ENCODE results near the gene CLIC4.

The CLIC4 gene

DNA sequence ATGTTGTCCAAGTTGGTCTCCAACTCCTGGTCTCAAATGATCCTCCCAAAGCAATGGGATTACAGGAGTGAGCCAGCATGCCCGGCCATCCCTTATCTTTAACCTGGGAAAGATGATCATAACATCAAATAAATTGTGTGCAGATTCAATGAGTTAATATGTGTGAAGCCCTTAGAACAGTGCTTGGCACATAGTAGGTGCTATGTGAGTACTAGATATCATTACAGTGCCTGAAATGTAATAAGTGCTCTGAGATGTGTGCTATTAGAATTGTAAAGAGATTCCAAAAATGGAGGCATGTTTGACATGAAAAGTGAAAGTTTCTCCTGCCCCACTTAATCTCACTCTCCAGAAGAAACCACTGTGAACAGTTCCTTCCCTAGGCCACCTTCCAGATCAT, 113.0 kb downstream of the CLIC4 start:
- no peak for DNase-seq (ENCODE audit: low spot score)

DNA sequence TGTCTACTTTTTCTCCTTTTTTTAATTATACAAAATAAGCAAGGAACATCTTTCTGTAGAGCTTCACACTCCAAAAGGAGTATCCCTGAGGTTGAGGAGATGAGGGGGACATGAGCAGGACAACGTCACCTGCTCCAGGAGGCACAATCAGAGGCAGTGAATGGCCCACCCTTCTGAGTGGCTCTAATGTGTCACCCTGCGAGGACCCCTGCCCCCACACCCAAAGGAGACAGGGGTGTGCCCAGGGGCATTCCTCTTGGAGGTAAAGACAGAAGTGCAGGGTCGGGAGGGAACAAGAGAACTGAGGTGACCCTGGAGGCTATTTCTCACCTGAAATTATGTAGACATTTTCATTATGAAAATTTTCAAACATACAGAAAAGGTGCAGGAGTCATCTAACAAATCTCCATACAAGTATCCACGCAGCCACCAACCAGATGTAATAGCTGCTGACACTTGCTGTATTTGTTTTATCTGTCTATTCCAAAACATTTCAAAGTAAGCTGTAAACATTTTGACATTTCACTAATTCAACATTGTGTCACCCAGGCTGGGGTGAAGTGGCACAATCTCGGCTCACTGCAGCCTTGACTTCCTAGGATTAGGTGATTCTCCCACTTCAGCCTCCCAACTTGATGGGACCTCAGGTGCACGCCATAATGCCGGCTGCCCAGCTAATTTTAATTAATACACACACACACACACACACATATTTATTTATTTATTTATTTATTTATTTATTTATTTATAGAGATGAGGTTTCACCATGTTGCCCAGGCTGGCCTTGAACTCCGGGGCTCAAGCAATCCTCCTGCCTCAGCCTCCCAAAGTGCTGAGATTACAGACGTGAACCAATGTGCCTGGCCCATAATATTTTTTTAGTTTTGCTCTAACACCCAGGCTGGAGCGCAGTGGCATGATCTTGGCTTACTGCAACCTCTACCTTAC, 114.1 kb downstream of the CLIC4 start:
- DNase-seq (ENCODE audit: low spot score): no peak

DNA sequence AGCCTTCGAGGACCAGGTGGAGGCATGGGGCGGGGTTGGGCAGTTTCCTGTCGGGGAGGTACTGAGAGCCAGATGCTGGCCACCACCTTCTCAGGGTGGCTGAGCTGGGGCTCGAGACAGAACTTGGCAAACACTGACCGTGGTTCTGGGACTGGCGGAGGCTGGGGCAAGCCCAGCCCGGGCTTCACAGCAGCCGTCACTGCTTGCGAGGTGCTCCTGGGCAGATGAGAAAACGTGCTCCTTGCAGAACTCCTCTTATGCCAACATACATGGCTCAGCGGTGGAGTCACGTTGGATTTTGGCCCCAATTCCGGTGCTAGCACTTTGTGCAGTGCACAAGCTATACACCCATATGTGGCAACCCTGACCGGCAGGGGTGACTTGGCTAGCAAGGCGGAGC, 115.6 kb downstream of the CLIC4 start:
- no peak for DNase-seq (ENCODE audit: low spot score)

DNA sequence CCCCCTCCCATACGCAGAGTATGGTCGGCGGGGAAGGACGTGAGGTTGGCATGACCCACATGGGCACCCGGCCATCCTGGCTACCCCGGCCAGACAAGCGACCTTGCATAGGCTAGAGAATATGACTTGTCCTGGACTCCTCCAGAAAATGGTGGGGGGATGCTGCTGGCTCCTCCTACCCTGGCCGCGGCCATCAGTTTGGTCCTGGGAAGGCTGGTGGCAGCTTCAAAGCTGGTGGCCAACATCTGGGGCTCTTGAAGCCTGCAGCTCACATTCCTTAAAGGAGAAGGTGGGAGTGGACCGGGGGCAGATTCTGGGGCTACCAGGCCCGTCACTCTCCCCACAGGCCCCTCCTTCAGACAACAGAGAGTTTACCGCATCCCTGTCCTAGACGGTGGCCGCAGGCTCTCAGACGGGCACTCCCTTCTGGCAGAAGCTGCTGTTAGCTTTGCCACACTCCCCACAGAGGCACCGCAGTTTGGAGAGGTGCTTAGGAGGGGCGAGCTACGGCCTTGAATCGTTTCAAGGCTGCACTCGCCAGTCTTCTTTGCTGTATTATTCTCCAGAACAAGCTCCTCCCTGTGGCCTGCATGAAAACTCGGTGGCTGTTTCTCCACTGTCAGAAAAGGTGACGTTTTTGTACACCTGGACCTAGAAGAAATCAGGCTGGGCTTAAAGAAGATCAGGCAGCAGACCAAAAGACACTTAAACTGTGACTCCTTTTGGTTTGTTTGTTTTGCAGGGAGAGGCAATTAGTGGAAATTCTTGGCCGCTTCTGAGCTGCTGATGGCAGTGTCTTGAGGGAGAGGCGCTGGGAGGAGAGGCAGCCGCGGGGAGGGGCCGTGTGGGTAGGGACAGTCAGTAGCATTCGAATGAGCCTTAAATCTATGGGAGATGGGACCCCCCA, 116.8 kb downstream of the CLIC4 start:
- DNase-seq (ENCODE audit: low spot score): no peak

DNA sequence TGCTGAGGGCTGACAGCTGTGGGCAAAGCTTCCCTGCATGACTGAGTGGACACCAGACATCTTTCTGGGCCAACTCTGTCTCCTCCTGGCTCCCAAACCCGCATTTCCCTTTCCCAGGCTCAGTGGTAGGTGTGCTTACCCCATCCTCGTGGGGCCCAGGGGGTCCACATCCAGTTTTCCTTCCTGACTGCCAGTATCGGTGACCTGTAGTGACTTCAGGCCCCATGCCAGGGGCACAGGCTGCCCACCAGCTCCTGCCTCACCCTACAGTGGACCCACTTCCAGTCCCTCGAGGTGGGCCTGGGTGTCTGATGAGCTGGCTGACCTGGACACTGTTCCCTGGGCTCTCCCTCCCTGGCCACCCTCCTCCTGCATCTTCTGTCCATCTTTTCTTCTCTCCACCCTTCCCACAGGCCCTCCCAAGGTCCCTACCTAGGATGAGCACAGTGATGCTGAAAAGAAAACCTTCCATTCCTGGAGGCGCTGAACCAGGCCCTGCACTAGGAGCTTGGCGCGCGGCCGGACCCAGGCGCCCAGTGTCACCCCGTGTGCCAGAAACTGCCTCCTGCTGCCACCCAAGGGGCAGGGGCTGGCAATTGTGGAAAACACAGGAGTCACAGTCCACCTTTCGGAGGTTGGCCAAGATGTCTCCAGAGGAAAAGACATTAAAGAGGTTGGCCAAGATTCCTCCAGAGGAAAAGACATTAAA, 117.7 kb downstream of the CLIC4 start:
- no peak for DNase-seq (ENCODE audit: low spot score)

DNA sequence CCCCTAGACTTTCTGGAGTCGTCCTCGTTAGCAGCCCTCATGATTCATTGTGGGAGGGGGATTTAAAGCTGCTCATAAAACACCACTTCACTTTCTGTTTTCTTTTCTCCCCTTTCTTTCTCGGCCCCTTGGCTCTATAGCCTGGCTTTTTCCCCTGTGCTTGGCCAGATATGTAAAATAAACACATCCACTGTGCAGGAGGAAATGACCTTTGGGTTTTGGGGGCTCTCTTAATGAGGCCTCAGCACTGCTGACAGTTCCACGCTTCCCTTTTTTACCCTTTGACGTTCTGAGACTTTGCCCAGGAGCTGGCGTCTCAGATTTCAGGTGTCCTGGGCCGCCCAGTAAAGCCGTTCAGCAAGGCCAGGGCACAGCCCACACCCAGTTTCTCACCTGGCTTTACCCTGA, 119.1 kb downstream of the CLIC4 start:
- no peak for DNase-seq (ENCODE audit: low spot score)

DNA sequence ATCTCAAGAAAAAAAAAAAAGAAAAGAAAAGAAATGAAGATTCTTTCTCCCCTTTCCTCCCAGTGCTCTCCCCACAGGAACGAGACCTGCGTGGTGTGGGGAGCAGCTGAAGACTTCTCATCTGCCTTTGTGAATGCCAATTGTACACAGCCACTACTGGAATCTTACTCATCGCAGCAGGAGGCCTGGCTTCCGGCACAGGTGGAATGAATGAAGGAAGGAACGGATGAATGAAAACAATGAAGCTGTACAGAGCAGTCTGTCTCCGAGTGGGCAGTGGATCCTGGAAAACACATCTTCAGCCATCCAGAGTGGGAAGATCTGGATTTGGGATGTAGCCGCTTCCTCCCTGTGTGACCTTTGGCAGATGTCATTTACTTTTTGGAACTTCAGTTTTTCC, 119.9 kb downstream of the CLIC4 start:
- DNase-seq (ENCODE audit: low spot score): no peak

DNA sequence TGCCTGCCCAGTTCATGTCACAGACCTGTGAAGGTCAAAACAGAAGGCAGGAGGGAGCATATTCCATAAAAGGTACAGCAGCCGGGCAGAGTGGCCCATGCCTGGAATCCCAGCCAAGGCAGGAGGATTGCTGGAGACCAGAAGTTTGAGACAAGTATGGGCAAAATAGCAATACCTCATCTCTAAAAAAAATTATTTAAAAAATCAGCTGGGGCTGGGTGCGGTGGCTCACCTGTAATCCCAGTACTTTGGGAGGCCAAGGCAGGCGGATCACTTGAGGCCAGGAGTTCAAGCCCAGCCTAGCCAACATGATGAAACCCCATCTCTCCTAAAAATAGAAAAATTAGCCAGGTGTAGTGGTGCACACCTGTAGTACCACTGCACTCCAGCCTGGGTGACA, 120.3 kb downstream of the CLIC4 start:
- DNase-seq (ENCODE audit: low spot score): no peak

DNA sequence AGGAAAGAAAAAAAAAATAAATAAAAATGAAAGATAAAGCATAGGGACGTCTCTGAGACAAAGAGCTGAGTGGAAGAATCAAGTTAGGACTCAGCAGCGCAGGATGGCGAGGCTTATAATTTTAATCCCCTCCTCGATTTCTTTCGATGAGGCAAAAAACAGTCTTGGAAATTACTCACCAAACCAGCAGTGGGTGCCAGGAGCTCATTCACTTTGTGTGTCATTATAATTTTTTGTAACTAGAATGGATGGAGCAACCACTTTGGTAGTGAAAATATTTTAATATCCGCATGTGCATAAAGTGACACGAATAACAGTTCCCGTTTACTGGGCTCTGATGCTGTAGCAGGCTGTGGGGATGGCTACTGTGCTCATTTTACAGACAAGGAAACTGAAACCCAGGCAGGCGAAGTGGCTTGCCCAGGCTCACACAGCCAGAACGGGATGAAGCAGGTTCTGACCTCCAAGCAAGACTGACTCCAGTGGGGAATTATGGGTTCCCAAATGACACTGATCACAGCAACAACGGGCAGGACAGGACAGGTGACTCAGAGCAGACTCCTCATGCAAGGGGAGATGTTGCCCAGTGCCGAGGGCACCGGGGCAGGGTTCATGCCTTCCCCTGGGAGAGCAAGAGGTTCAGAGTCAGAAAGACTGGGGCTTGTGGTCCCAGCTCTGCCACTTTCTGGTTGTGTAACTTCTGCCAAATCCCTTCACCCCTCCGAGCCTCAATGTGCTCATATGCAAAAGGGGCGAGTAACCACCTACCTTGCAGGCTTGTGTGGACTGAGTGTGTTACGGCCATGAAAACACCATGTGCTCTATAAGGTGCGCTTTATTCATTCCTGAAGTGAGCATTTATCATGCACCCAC, 121.2 kb downstream of the CLIC4 start:
- no peak for DNase-seq (ENCODE audit: low spot score)

DNA sequence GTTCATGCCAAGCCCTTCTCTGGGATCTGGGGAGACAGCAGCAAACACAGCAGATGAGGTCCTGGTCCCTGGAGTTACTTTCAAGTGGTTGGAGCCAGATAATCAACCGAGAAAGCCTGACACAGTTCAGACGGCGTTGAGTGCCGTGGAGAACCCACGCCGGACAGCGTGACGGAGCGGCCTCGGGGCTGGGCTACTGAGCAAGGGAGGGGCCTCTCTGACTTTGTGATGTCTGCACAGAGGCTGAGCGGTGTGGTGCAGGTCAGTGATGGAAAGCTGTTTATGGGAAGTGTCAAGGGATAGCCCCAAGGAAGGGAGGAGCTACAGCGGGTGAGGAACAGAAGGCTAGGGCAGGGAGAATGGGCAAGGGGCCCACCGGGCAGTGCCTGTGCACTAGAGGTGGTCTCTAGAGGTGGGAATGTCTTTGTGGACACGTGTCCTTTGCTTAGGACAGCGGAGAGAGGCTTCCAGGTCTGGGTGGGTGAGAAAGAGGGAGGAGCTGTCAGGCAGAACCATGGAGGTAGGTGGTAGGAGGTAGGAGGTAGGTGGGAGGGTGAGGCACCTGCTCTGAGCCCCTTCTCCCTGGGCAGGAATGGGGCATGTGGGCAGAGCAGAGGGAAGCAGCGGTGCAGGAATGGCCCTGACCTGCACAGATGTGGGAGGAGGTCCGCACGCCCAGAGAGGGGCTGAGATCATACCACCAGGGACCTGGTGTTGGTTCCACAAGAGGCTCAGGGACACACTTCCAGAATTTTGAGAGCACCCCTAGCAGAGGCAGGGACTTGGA, 122.0 kb downstream of the CLIC4 start:
- DNase-seq (ENCODE audit: low spot score): no peak

DNA sequence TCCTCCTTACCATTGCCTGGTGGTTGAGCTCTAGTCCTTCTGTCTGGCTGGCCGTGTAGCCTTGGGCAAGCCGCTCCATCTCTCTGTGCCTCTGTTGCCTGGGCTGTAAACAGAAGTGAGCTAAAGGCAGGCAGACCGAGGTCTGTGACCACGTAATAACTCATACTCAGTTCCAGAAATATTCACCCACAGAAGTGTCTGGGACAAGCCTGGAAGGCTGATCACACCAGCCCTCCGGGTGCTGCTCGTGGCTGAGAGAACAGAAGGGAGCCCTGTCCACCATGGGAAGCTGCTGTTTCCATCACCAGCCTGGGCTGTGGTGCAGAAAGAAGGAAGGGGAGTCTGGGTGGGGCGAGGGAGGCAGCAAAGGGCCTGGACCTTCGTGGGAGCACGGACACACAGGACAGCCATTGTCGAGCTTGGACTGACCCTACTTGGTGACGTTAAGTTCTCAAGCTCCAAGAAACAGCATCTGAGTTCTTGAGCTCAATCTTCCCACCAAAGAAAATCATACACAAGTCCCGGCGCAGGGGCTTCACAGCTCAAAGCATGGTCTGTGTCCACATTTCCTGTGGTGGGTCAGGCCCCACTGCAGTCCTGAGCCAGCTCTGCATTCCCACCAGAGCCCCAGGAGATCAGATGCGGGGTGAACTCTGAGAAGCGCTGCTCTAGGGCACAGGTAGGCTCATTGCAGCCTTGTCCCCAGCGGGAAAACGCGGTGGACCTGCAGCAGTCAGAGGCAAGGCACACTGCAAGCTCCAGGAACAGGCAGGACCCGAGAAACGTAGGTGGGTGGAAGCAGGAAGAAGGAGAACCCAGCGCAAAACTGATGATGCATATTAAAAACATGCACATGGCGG, 123.0 kb downstream of the CLIC4 start:
- DNase-seq (ENCODE audit: low spot score): no peak

DNA sequence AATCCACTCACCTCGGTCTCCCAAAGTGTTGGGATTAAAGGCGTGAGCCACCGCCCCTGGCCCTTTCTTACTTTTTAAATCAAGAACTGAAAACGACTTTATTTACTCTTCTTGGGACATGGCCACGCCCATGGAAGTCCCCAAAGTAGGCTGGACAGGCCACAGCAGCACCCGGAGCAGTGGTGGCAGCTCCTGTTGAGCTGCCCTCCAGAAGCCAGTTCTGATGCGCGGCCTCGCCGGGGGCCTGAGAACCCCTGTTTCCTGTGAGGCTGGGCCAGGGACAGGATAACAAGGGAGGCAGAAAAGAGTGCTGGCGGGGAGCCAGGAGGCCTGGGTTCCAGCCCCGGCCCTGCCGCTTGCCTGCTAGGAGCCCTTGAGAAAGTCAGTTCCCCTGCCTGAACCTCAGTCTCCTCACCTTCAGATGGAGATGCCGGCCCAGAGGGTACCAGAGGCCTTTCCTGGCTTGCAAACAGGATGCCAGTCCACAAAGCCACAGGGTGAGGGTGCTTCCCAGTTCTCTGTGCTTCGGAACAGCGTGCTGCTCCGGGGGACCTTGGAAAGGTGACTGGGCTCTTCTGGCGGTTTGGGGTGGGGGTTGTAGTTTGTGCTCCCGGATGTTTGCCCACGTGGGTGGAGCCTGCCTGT, 125.4 kb downstream of the CLIC4 start:
- DNase-seq (ENCODE audit: low spot score): no peak

DNA sequence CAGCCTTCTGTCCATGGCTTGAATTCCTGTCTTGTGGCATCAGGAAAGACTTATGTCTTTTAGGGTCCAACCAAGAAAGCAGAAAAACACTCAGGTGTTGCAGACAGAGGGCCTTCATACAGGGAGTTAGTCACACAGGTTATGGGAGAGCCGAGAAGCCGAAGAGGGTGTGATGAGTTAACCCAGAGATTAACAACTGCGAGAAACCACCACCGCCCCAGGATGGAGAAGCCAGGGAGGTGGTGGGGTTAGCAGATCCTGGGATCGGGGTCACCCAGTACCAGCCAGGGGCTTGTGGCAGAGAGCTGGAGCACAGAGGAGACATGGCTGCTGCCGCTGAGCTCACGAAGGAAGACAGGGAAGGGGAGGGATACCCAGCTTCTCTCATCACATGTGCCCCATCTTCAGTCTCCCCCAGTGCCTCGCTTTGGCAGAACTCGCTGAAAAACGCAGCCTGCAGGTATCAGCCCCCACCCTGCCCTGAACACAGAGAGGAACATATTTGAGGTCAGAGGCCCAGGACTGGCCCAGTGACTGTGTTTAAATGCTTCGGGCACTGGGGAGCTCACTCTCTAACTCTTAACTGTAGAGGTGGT, 126.2 kb downstream of the CLIC4 start:
- no peak for DNase-seq (ENCODE audit: low spot score)

DNA sequence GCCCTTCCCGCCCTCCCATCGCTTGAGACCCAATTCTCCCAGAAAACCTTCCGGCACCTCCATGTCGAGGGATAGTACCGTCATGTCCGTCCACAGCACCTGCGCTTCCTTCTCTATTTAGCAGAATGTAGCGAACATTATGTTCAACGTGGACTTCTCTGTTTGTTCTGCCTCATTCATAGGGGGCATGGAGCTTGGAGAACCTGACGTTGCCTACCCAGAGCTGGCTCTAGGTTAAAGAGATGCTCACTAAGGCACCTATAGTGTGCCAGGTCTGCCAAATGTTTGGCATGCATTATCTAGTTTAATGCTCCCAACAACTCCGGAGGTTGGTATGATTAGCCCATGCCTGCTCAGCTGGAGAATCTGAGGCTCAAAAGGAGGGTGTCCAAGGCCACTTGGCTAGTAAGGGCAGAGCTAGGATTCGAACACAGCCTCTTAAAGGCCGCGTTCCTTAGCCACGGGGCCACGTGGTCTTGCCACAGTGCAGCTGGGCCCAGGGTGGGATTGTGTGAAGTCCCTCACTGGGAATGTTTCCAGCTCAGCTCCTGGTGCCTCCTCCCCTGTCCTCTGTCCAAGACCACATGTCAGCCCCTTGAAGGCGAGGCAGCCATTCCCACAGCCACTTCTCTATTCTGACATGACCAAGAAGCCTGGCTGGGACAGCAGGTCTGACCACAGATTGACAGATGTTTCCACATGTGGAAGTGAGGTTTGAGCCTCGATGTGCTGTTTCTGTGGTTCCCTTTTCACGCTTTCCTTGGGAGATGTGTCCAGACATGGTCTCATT, 127.0 kb downstream of the CLIC4 start:
- DNase-seq (ENCODE audit: low spot score): no peak

DNA sequence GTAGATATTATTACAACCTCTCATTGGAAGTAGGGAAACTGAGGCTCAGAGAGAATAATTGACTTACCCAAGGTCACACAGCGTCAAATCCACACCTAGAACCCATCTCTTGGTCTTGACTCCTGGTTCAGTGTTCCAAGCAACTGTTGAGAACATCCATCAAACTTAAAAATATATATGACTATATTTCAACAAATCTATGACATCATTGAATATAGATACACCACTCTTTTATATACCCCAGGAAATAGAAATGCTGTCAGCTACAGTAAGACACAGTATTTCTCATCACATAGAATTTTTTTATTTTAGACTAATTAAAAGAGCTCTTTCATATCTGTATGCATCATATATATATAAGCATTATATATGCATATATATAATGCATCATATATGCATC, 127.9 kb downstream of the CLIC4 start:
- no peak for DNase-seq (ENCODE audit: low spot score)

DNA sequence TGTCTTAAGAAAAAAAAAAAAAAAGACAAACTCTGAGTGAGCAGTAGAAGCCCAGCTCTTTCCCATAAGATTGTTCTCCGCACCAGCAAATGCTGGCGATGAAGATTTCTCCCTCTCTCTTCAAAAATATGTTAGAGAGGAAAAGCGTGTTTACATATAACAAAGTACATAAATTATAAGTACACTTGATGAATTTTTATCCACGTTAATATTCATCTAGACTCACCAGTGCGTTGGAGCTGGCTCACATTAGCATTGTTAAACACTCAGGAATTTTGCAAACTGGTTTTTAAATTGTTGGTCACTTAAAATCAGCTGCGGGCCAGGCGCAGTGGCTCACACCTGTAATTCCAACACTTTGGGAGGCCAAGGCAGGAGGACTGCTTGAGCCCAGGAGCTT, 128.8 kb downstream of the CLIC4 start:
- no peak for DNase-seq (ENCODE audit: low spot score)

DNA sequence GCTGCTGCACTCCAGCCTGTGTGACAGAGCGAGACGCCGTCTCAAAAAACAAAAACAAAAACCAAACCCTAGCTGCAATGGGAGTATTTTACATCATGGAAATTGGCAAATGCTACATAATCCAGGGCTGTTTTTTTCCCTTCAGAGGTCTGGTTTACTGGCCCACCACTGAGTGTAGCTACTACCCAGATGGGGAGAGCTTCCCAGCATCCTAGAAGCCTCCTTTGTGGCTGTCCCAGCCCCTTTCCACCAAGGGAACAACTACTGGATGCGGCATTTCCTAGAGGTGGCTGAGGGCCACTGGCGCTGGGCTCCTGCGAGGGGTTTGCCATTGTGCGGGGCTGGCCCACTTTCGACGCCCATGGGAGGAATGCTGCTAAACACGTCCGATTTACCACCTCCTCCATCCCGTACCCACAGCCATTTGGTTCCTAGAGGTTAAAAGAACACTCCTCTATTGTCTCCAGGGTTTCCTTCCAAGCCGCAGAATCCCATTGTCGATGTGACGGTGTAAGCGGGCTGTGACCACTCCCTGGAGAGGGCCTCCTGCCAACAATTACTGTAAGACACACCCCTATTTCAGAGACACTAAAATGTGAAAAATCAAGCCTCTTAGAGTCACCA, 129.5 kb downstream of the CLIC4 start:
- no peak for DNase-seq (ENCODE audit: low spot score)
